ENCODE measurements around the gene AGFG1.

The AGFG1 gene

GRCh38 chr2:227545990-227546389 is 74.0 kb downstream of the AGFG1 start:
- DNase-seq (ENCODE audit: low read depth): no peak
- TF ChIP-seq CTCF (IDR thresholded peaks at IDR 0.05; ENCODE audit: low read depth, low read length, missing control alignments): peak; percentile 55
- no peak overlapping the region for H3K4me3 ChIP-seq (ENCODE audit: low read depth, low read length)

GRCh38 chr2:227551836-227552235 is 79.9 kb downstream of the AGFG1 start:
- TF ChIP-seq CTCF (IDR thresholded peaks at IDR 0.05; ENCODE audit: low read depth, low read length, missing control alignments): no peak
- DNase-seq (ENCODE audit: low read depth): no peak

GRCh38 chr2:227562581-227562980 is 90.6 kb downstream of the AGFG1 start:
- no peak overlapping the region for H3K4me3 ChIP-seq (ENCODE audit: low read depth, low read length)
- no peak for DNase-seq (ENCODE audit: low read depth)
- TF ChIP-seq CTCF (IDR thresholded peaks at IDR 0.05; ENCODE audit: low read depth, low read length, missing control alignments): no peak

More at GRCh38 chr2:227551836-227552235, 79.9 kb downstream of the AGFG1 start:
- no peak overlapping the region for H3K4me3 ChIP-seq (ENCODE audit: low read depth, low read length)

- DNase-seq (ENCODE audit: low read depth): no peak
- H3K4me3 ChIP-seq (ENCODE audit: low read depth, low read length): no peak overlapping the region
- no peak for TF ChIP-seq CTCF (IDR thresholded peaks at IDR 0.05; ENCODE audit: low read depth, low read length, missing control alignments)
These were observed 93.1 kb downstream of the AGFG1 start for GRCh38 chr2:227565080-227565479.

- no peak overlapping the region for H3K4me3 ChIP-seq (ENCODE audit: low read depth, low read length)
- TF ChIP-seq CTCF (IDR thresholded peaks at IDR 0.05; ENCODE audit: low read depth, low read length, missing control alignments): no peak
- no peak for DNase-seq (ENCODE audit: low read depth)
These were observed 94.1 kb downstream of the AGFG1 start for GRCh38 chr2:227566012-227566411.

- no peak for TF ChIP-seq CTCF (IDR thresholded peaks at IDR 0.05; ENCODE audit: low read depth, low read length, missing control alignments)
- DNase-seq (ENCODE audit: low read depth): no peak
These were observed 96.9 kb downstream of the AGFG1 start for GRCh38 chr2:227568852-227569169.

GRCh38 chr2:227570615-227571014 is 98.7 kb downstream of the AGFG1 start:
- no peak for DNase-seq (ENCODE audit: low read depth)
- H3K4me3 ChIP-seq (ENCODE audit: low read depth, low read length): no peak overlapping the region
- no peak for TF ChIP-seq CTCF (IDR thresholded peaks at IDR 0.05; ENCODE audit: low read depth, low read length, missing control alignments)

More at GRCh38 chr2:227568852-227569169, 96.9 kb downstream of the AGFG1 start:
- H3K4me3 ChIP-seq (ENCODE audit: low read depth, low read length): no peak overlapping the region

Measured in GM12864 (cell line).